Dedifferentiated amniotic fluid mesenchymal stem cell (primary cell): ENCODE data around the gene ASPM.
A peak's percentile ranks its signal among the peaks of the same experiment; 100 is the strongest.
"Not testable (repeated sequence)": the region's sequence is repeated elsewhere in the genome, so short reads cannot be mapped to it uniquely, and the experiment has no call there.

Source experiments
- DNase-seq: peaks from one replicate; pipeline ENCODE4 v3.0.0-alpha.2; 2016; ENCODE audit errors: extremely low spot score

Gene ASPM

DNA sequence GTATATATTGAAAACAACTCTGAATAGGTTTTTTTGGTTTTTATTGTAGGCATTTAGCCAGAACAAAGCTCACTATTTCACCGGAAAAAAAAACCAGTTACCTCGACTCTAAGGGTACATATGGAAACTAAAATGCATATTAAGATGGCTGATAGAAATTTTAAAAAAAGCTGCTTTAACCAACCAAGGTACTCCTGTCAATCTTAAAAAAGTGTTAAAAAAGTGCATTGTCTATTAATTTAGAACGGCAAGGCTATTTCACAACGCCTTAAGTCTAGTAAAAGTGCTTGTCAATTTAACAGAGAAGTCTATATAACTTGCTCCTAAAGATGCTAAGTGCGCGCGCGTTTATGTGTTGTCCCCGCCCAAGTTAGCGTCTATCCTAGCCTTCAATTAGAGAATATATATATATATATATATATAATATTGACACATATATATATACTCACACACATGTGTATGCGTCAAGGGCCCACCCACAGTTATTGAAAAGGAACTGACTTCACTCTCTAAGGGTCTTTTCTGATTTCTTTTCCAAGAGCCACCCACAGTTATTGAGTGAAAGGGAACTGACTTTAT, 934 bp downstream of the ASPM start:
- DNase-seq = no peak

- DNase-seq = no peak
Measured at GRCh38 chr1:197144570-197145325, 1.7 kb downstream of the ASPM start.

DNA sequence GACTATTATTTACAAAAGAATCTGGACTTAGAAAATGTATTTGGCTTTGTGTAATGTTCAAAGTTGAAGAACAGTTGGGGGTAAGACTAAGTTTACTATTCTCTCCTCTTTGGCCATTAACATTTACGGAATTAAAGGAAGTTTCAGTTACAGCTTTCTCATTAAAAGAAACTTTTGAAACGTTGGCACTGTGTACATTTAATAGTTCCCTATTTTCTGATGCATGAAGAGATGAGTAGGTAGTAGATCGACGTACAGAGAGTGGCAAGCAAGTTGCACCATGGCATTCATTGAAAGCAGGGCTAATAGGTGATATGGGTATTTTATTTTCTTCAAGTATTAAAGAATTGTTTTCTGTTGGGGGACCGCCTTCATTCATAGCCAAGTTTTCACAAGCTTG, 3.2 kb downstream of the ASPM start:
- no peak for DNase-seq

DNA sequence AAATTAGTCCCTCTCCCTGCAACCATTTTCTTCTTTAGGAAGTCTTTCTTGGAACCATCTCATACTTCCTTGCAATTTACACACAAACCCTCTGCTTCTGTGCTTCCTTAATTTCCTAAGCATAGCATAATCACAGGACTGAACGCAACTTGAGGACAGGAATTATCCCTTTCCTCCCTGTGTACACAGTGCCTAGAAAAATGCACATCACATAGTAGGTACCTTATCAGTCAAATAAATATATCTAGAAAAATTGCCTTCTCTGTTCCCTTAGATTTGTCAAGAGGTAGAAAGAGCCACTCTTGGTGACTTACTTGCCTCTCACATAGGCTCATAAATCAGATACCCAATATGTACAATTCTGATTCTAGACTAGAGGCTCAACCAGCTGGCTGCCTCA, 4.9 kb downstream of the ASPM start:
- DNase-seq = no peak

- no peak for DNase-seq
Measured at GRCh38 chr1:197140121-197140520, 6.3 kb downstream of the ASPM start.

DNA sequence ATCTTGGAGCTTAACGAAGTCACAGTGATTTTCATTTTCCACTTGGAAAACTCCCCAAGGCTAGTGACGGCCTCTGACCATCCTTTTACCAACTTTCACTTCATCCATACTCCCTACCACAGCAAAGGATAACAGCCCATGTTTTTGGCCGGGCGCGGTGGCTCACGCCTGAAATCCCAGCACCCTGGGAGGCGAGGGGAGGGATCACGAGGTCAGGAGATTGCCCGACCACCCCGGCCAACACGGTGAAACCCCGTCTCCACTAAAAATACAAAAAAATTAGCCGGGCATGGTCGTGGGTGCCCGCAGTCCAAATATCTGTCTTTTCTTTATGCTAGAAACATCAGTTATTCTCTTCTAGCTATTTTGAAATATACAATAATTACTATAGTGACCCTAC, 7.3 kb downstream of the ASPM start:
- DNase-seq = no peak

DNA sequence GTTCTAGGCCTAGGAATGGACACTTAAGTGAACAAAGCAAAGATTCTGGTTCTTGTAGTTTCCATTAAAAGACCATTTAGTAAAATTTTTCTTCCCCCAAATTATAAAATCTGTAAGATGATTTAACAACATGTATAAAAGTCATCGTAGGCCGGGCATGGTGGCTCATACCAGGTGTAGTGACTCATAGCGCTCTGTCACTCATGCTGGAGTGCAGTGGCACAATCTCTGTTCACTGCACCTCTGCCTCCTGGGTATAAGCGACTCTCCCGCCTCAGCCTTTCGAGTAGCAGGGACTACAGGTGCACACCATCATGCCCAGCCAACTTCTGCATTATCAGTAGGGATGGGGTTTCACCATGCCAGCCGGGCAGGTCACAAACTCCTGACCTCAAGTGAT, 9.1 kb downstream of the ASPM start:
- DNase-seq = no peak

DNA sequence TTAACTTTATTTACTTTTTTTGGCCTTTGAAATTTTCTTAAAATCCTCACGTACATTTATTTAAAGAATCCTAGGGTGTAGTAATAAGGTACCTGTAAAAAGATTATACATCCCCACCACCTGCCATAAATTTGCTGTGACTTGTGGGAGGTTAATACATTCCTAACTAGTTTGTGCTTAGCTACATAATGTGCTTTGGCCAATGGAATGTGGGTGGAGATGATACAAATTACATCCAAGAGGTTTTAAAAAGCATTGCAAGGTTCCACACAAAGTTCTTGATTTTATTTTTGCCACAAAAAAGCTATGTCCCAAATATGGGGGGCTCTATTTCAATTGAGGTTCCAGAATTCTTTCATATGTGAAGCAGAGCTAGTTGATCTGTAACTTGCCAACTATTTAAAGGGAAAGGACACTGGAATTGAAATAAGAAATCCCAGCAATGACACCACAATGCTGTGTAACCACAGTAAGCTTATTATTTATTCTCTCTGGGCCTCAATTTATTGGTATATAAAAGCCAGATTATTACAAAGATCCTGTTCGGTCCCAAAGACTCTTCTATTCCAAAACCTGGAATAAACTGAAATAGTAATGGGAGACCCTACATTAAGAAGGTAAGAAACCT, 15.7 kb downstream of the ASPM start:
- peak; percentile 62 for DNase-seq

DNA sequence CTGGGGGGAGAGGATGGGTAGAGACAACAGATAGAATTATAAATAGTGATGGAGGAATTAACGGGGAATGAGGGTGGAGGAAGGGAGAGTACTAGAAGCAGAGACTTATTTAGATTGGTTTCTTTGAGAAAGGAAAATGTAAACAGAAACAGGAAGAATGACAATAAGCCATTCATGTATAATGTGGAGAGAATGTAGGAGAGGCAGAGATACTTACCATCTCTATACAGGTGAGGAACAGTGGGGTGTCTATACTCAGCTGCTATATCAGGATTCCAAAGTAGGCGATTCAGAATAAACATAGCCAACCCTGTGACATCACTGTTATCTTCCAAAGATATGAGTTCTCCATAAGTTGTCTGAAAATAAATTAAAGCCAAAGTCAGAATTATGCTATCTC, 16.8 kb downstream of the ASPM start:
- no peak for DNase-seq

DNA sequence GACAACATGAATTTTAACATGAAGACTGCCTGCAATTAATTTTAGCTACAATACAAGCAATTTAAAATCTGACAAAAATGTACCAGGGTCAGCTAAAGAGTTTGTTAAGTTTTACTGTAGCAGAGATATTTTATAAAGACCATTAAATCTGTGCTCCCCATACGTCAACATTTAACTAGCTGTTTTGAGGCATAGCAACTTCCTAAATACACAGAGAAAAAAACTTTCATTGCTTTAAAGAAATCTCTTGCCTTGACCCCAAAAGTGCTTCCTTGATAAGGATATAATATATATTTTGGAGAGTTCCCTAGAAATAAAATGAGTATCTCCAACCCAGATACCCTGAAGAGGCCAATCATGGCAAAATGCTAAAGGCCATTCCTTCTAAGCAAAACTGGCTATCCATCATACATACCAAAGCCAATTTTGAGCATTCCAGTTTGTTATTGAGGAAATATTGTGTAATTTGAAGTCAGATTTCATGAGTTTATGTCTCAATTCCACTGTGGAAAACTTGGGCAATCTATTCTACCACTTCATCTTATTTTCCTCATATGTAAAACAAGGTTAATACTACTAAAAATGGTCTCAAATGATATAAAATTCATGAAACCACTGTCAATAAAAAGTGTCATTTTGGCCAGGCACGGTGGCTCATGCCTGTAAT, 19.1 kb downstream of the ASPM start:
- DNase-seq = peak; percentile 53

- no peak for DNase-seq
Measured at GRCh38 chr1:197126691-197127090, 19.8 kb downstream of the ASPM start.

DNA sequence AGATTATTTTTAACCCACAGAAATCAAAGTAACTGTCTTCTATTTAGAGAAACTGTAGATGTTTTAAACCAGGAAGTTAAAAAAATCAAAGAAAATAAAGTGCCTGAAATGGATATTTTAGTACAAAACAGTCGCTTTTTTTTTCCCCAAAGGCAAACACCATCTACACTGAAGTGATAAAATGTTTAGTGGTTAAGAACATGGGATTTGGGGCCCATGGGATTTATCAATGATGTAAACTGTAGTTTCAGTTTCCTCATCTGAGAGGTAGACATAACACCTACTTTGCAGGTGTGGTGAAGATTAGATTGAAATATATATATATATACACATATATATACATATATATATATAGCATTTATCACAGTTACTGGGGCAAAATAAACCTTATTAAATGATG, 22.1 kb downstream of the ASPM start:
- no peak for DNase-seq

- DNase-seq = no peak
Measured at GRCh38 chr1:197116156-197116555, 30.3 kb downstream of the ASPM start.

DNA sequence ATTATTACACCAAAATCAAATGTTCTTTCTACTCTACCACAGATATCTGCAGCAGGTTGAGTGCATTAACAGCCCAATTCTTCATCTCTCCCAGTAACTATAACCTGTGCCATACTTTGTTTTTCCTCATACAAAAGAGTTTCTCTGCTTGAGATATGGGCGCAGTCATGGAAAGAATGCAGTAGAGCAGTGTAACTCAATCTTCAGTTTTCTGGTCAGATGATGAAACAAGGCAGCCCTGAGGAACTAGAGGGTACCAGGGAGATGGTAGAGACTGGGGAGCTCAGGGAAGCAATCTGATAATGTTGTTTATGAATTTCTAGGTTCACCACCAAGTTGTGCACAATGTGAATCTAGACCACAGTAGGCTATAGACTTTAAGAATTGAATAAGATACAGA, 39.6 kb downstream of the ASPM start:
- DNase-seq = no peak

- no peak for DNase-seq
Measured at GRCh38 chr1:197103300-197103699, 43.2 kb downstream of the ASPM start.

DNA sequence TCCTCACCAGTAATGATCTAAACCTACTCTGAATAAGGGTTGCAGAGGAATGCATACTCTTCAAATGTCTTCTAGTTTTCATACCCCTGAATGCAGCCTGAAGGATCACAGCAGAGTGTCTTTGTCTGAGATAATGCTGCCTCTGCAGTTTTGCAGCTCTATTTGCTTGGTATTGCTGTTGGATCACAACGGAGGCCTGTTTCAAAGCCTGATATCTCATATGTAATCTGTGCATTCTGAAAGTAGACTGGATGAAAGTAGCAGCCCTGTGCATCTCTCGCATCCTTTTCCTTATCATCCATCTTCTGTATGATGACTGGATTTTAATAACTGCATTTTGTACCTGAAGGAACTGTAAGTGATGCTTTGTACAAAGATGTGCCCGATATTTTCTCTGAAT, 44.5 kb downstream of the ASPM start:
- no peak for DNase-seq

- no peak for DNase-seq
Measured at GRCh38 chr1:197100677-197101076, 45.8 kb downstream of the ASPM start.

GRCh38 chr1:197099444-197099843, 47.0 kb downstream of the ASPM start:
- DNase-seq = no peak

DNA sequence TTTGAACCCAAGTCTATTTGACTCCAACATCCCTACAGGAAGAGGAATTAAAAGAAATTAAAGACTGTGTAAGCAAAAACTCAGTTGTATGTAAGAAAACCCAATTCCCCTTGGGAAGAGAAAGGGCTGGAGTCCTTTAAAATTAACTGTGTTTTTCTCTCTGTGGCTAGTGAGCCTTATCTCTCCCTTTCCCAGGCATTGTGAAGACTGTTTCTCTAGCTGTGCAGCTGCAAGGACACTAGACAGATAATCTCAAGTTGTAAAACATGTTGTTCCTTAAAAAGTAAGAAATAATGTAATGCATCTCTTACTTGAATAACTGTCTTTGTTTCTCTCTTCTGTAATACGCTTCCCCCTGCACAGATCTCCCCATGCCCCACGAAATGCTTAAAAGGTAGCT, 49.5 kb downstream of the ASPM start:
- DNase-seq = not testable (repeated sequence)

GRCh38 chr1:197096137-197096536, 50.3 kb downstream of the ASPM start:
- no peak for DNase-seq

DNA sequence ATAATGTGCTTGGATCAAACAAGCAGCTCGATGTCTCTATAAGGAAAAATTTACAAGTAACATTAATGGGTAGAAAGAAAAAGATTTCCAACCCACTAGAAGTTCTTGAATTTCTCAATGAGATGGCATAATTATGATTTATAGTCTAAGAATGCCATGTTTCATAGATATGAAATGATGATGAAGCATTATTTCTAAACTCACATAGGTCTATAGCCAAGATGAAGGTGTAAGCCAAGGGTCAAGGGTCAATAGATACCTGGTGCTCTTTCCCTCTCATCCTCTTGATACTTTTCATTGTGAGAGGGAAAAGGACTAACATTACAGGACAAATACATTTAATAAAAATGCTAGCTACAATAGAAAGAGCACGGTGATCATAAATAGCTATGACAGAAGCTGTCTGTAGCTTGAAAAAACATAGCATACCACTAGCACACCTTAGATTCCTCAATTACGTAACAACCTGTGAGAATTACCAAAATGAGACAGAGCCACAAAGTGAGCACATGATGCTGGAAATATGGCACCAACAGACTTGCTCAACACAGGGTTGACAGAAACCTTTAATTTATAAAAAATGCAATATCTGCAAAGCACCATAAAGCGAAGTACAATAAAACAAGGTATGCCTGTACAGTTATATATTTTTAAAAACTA, 53.1 kb downstream of the ASPM start:
- DNase-seq = no peak

DNA sequence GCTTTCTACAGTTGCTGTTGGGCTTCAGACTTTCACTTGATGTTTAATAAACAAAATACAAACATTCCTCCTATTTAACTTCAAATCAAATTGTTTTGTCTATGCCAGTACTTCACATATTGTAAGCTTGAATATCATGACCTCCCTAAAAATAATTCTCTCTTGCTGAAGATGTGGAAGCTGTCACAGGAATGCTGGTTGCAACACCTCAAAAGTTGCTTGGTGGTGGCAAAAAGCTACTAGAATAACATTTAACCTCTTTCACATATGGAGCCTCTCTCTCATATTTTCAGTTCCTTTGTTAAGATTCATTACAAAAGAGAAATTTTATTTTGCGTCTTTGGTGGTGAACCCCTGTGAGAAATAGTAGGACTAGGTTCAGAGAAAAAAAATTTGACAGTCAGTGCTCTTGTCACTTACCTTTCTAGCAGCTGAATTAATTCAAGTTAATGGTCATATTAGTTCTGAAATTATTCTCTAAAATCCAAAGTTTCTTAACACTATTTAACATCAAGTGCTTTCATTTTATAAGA, 53.9 kb downstream of the ASPM start:
- DNase-seq = no peak
